Activated CD8-positive, alpha-beta memory T cell treated with anti-CD3 and anti-CD28 coated beads, Interleukin-2, amount 50 U/mL, for 48 hours (primary cell): Measurements from ENCODE around the gene GBX1.

Source experiments
- DNase-seq: peaks from one replicate; pipeline ENCODE4 v3.0.0-alpha.2; 2020

GBX1 gene

DNA sequence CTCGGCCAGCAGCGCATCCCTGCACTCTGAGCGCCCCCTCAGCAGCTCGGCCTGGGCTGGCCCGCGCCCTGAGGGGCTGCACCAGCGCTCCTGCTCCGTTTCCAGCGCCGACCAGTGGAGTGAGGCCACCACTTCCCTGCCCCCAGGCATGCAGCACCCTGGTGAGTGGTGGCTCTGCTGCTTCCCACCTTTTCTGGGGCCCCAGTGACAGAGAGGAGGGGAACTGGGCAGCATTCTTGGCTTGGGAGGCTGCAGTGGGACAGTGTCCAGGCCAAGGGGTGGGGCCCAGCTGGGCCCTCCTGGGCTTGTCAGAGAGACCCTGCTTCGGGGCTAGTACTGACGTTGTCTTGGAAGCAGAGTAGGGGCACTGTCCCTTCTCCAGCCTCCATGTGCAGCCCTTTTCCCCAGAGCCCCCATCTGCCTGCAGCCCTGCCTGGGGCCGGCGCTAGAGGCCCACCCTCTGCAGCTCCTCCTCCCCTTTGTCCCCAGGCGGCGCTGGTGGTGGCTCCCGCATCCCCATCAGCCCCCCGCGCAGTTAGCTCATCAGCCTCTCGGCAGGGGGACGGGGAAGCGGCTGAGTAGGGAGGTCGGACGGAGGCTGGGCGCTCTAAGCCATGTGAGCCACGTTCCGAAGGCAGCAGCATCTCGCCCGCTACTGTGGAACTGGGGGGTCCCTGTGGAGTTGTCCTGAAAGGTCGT is 29.2 kb downstream of the GBX1 start:
- no peak for DNase-seq

DNA sequence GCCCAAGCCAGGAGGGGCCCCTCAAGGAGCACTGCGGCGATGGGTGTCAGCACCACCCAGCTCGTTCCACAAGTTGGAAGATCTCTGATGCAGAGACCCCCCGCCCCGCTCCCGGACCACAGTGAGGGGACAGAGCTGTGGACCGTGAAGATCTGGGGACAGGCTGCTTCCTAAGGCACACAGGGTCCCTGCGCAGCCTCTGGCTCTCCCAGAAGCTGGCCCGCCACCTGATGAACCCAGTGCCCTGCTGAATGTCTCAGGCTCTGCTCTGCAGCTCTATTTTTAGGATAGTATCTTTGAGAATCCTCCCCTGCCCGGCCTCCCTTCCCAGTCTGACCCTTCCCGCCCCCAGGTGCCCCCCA is 29.7 kb downstream of the GBX1 start:
- DNase-seq = no peak

DNA sequence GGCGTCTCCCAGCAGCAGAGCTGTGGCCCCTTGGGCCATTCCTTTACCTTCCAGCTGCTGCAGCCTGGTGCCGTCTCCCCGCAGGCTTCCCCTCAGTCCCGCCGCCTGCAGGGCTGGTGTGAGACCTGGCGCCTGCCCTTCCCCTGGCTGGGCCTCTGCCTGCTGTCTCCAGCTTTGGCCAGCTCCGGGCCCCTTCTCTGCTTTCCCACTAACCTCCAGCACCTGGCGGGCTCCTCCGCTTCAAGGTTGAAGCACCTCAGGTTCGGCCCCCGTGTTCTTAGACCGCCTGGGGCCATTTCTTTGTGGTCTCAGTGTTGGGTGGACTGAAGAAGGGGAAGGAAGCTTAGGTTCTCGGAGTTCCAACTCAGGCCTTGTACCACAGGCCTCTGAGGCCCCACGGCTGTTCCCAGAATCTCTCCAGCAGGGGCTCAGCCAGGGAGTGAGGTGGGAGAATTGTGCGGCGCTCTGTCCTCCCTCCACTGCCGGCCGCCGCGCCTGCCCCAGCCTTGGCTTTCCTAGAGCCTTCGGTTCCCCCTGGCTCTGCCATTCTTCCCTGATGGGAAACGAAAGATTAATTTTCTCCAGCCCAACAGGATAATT is 30.3 kb downstream of the GBX1 start:
- DNase-seq = no peak

DNA sequence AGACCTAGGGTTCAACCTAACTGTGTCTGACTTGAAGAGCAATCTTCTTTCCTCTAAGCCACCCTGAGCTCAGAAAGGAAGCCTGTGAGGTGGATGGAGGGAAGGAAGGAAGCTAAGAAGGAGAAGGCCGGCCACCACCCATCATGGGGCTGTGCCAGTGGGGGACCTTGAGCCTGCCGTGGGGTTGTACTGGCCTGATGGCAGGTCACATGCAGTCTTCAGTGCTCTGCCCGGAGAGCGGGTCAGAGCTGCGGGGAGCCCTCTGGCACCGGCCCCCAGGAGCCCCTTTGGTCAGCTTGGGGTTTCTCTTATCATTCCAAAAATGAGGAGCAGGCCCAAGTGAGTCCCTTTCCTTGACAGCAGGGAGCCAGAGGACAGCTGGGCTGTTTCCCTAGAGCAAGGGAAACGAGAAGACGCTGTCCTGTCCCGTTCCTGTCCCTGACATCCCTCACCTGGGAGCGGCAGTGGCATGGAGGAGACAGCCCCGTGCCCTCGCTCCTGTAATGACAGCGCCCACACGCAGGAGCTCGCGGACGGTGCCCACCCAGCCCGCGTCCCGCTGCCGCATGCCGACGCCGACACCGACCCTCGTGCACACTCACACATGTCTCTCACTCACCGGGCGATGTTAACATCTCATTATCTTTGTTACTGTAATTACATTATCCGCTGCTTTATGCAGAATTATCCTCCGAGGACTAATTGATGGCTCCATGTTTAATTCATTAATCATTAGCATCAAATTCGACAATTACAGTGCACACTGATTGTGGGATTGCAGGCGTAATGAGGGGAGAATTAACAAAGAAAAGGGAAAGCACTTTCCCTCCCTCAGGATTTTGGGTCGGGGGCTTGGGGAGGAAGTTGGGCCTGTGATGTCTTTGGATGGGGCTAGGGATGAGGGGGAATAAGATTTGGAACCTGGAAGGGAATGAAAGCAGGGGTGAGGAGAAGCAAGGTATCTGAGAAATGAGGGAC is 31.3 kb downstream of the GBX1 start:
- DNase-seq = no peak

DNA sequence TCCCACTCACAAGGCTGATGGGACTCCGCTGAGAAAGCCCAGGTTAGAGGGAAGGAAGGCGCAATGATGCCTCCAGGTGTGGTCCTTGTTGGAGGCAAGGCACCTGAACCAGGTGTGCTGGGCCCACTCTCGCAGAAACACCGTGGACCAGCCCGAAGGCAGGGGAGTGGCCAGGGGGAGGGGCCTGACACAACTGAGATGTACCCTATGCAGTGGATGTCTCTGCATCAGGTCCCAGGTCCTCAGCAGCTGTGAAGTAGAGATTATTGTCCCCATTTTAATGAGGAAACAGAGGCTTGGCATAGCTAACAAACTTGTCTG is 32.0 kb downstream of the GBX1 start:
- no peak for DNase-seq

DNA sequence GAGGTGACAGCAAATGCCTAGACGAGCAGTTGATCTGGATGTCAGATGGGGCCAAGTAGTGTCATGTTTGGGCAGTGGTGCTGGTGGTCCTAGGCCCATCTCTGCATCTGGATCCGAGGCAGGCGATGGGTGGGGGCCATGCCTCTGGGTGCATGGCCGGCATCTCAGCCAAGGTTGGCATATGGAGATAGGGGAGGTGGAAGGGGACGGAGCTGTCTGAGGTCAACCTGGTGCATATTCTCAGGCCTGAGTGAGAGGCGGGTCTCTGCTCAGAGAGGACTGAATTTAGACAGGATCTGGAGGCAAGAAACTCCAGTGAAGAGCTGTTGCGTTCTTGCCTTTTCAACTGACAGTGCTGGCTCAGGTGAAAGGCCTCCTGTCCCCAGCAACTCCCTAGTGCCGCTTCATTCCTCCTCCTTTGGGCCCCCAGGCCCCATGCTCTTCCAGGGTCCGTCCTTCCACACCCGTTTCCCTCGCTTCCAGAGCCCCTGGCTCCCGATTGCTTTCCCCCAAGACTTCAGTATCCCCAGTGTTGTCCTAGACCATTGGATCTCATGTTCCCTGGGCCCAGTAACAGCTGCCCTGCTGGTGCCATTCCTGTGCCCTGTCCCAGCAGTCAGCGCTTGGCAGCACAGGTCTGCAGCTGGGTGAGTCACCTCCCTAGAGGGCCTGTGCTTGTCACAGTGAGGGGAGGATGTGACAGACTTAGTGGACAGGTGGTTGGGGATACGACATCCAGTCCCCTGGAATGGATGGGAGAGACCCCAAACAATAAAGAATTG is 32.6 kb downstream of the GBX1 start:
- no peak for DNase-seq

DNA sequence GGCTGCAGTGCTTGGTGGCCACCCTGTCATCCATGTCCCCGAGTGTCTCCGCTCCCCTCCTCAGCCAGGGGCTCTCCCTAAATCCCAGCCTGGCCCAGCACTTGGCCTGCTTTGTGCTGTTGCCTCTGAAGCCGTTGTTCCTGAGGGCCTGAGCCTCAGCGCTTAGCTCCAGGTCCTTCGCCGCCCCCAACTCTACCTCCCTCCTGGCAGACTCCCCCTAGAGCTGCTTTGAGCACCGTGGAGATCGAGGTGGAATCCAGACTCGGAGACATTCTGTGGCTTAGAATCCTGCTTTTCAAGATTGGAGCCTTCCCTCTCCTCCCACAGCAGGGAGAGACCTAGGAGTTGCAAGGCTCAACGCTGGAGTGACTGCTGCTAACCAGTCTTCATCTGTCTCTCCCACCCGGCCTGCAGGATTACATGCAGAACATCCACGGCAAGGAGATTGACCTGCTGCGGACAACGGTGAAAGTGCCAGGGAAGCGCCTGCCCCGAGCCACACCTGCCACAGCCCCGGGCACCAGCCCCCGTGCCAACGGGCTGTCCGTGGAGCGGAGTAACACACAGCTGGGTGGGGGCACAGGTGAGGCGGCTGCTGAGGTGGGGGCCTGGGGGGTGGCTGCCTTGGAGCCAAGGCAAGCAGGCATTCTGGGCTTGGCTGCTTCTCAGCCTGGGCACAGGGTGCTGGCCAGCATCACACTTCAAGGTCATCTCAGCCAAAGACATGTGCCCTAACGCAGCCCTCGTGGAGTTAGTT is 33.3 kb downstream of the GBX1 start:
- no peak for DNase-seq

DNA sequence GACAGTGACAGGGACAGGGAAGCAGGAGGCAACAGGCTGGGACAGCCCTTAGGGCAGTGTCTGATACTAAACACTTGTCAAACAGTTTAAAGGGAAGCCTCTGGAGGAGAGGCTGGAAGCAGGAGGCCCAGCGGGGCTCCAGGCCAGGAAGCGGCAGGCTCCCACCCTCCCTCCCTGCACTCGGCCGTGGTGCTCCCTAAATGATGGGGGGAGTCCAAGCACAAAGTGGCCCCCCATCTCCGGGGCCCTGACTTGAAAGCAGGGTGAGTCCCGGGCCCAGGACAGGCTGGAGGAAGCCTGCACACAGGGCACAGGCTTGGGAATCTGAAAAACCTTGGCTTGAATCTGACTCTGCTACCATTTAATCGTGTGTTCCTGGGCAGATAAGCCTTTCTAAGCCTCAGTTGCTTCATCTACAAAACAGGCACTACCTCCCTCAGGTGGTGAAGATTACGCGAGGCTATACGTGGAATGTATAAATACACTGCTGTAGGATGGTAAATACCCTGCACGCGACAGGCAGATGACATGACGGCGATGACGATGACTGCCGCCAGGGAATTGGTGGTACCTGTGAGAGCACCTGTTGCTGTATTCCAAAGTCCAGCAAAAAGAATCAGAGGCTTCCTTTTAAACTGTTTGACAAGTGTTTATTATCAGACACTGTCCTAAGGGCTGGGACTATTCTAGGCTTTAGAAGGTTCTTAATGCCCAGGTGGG is 34.1 kb downstream of the GBX1 start:
- no peak for DNase-seq

DNA sequence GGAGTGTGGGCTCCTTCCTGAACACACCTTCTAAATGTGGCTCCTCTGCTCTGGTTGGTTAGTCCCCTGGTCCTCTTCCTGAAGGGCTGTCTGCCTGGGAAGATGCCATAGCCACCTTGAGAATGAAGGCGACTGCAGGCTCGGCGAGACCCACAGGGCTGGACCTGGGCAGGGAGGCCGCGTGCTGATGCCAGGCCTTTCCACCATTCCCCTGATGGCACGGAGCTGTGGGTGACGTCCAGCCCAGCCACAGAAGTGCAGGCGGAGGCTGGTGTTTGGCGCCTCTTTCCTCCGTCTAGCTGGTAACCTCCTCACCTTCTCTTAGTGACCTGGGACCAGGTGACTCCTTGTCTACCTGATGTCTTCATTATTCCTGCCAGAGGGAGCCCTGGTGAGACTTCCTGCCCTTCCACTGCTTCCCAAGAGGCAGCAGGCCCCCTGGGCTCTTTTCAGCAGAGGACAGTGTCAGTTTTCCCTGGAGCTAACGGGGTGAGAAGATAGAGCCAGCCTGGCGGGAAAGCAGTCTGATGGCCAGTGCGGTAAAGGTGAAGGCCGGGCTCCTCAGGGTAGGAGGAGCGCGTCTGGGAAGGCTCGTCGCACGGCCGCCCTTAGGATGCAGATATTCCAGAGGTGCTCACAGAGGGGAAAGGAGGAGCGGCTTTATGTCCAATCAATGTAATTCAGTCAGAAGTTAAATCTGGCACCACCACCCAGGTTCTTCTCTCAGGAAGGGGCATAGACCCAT is 34.9 kb downstream of the GBX1 start:
- DNase-seq = no peak

DNA sequence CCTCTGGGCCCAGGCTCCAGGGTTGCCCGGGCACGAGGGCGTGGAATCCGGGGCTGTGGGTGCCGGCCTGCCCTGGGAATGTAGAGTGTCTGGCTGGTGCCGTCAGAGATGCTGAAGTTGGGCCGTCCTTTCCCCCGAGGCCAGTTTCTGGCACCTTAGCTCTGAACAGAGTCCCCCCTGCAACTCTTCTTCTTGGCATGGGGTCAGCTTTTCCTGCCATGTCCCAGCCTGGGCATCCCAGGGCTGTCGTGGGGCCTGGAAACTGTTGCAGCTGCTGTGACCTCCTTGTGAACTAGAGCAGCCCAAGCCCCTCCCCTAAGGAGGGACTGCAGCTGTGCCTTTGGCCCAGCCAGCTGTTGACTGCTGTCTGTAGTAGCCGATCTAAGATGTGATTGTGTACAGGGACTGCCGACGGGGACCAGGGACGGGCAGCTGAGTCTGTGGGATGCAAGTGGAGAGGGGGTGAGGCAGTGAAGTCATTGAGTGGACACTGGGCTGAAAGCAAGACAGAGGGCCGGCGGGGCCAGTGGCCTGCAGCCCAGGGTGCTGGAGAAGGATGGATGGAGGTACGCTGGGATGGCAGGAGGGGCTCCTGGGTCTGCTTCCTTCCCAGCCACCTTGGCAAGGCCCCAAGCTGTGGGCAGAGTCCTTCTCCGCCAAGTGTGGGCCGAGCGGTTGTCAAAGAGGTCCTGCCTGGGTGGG is 35.8 kb downstream of the GBX1 start:
- no peak for DNase-seq

DNA sequence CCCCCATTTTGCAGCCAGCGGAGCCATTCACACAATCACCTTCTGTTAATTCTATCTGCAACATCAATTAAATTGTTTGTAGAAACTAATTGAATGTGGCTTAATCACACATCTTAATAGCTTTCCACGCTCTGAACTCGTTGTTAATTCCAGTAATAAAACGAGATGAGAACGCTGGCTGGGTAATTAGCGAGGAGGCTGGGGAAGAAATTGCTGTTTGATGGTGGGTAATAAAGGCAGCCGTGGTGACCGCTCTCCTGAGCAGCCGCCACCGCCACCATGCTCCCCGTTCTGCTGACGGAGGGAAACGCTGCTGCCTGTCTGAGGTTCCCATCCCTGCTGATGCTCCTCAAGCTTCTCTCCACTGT is 36.3 kb downstream of the GBX1 start:
- no peak for DNase-seq

DNA sequence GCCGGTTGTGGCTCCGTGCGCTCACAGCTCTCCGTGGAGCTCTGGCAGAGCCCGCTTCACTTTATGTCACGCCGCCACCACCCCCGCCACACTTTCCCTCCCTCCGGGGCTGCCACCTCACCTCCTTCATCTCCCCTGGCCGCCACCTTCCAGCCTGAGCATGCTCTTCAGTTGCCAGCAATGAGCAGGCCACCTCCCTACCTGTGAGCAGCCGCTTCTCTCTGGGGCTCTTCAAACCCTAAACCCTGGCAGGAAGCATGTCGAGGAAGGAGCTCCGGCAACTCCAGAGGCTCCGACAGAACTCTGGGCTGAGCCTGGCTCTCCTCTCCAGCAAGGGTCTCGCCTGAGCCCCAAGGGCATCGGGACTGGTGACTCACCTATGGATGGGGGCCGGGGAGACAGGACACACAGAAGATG is 36.7 kb downstream of the GBX1 start:
- DNase-seq = no peak

DNA sequence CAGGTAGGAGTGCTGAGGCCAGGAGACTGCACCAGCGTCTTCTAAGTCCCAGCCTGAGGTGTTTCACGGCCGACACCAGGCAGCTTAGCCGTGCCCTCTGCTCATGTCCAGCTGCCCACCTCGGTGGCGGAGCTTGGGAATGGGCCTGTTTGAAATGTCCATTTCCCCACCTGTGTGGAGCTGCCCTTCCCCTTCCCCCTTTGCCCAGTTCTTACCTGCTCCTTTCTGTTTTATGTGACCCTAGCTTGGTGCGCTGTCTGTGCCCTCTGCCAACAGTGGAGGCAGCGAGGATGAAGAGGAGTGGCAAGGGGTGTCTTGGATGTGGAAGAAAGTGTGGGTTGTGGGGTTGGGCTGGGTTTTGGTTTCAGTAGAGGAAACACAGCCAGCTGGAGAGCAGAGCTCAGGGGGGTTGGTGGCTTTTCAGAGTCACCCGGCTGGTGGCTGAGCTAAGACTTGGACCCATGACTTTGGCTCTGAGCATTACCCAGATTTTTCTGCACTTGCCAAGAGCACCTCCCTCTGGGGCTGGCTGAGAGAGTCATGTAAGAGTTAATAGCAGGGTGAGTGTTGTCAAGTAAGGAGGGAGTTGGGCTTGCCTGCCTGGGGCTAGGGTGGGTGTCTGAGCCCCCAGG is 37.4 kb downstream of the GBX1 start:
- DNase-seq = no peak

DNA sequence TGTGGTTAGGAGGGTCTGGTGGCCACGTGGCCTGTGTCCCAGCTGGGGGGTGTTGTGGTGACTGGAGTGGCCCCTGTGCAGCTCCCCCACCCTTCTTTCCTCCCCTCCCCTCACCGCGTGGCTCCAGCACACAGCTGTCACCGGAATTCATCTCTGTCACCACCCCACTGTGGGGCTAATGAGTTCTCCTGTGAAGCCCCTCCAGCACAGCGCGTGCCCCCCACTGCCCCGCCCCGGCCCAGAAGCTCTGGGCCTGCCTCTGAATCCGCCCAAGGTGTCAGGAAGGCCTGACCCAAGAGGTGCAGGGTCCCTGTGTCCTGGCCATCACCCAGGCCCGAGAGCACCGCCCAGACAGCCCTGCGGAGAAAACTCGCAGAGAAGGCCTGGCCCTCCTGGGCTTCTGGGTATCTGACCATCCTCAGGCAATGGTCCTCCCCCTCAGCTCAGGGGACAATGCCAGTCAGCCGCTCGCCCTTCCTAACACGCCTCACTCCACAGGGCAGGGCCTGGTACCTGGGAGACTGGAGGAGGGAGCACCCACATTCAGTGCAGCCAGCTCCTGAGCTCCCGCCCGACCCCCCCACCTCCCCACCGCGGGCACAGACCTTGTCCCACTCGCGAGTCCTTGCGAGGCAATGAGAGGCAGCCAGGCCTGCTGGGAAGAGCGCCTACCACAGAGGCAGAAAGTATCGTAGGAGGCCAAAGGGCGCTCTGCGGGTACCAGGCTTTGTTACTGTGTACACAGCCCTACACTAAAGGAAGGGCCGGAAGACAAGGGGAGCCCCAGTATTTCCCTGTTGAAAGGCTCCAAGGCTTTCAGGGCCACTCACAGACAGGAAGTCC is 38.2 kb downstream of the GBX1 start:
- no peak for DNase-seq

DNA sequence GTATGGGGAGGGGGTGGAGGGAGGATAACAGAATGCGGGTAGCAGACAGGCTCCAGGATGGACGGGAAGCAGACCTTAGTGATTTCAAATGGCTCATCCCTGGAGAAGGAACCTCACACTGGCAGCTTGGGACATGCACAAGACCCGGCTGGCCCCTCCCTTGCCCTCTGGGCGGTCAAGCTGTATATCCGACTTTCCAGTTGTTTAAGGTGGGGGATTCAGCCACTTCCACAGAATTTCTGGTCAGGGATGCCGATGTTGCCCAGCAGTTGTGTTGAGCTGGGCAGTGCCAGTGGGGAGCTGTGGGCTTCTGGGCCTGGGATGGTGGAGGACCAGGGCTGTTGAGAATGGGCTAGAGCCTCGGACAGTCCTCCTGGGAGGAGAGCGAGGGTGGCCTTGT is 38.8 kb downstream of the GBX1 start:
- no peak for DNase-seq

DNA sequence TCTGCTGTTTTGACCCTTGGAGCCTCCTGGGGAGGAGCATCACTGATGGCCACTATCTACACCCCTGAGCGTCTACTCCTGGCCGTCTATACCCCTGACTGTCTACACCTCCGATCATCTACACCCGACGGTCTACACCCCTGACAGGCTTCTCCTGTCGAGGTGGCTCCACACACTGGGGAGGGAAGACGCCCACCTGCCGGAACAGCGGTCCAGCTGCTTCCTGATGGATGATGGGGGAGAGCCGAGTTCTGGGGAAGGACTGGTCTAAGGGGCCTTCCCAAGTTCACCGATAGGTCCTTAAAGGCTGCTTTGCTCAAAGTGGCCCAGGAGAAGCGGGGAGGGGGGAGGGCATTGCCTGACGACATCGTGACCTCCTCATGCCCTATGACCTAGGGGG is 39.4 kb downstream of the GBX1 start:
- no peak for DNase-seq

DNA sequence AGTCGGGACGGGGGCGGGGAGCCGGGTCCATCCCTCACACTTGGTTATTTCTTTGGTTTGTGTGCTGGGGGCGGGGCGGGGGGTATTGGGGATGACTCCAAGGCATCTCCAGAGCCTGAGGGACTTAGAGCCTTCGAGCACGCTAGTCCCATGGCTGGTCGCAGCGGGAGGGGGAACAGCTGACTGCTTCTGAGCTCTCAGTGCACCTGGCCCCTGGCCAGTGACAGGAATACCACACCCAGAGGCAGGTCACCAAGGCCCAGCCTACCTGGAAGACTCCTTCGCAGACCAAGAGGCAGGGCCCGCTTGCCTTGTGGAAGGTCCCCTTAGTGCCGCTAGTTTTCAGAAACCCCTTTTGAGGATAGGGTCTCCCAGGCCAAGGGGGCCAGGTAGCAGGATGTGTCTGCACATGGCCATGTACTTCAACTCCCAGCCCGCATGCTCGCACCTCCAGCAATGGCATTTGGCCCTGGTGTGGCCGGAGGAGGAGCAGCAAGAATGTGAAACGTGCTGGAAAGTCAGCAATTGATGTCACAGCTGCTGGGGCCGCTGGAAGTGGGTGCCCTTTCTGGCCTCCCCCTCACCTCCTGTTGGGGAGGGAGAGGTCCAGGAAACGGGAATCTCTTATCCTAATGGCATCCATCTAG is 40.9 kb downstream of the GBX1 start:
- DNase-seq = no peak

DNA sequence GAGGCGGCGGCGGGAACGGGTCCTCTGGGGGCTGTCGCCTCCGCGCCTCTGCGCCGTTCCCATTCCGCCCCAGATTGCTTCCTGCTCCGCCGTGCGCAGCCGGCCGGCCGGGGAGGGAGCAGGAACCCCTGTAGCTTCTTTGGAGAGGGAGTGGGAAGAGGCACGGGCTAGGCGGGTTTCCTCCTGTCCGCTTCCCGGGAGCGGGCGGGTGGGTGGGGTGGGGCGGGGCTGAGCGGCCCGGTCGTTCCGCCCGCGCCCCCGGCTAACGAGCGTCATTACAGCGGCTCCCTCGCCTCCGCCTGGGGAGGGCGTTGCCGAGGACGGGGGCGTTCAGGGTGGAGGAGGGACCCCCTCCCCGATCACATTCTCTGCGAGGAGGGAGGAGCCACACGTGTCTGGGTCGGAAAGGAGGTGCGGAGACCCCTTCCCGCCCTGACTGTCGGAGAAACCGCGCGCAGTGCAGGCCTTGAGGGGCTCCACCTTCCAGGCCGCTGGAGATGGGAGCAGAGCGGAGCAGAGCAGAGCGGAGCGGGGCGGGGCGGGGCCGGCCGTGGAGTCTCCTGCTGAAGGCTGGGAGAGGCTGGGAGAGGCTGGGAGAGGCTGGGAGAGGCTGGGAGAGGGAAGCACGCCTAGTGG is 41.5 kb downstream of the GBX1 start:
- DNase-seq = no peak
